IPS-18c (cell line): ENCODE measurements around the gene EFNA2.
A peak's percentile ranks its signal among the peaks of the same experiment; 100 is the strongest.
"Not testable (repeated sequence)": the region's sequence is repeated elsewhere in the genome, so short reads cannot be mapped to it uniquely, and the experiment has no call there.

ENCODE experiments used
- H3K4me3 ChIP-seq: 2 replicates; pipeline ENCODE4 v1.7.0; 2013; ENCODE audit warnings: low read depth, mild to moderate bottlenecking, low read length, moderate library complexity; ENCODE audit not compliant: insufficient read depth
- H3K9me3 ChIP-seq: one replicate; pipeline ENCODE4 v1.6.1; 2013; ENCODE audit warnings: mild to moderate bottlenecking, low read length, moderate library complexity; ENCODE audit not compliant: control insufficient read depth, insufficient read depth

EFNA2 gene

DNA sequence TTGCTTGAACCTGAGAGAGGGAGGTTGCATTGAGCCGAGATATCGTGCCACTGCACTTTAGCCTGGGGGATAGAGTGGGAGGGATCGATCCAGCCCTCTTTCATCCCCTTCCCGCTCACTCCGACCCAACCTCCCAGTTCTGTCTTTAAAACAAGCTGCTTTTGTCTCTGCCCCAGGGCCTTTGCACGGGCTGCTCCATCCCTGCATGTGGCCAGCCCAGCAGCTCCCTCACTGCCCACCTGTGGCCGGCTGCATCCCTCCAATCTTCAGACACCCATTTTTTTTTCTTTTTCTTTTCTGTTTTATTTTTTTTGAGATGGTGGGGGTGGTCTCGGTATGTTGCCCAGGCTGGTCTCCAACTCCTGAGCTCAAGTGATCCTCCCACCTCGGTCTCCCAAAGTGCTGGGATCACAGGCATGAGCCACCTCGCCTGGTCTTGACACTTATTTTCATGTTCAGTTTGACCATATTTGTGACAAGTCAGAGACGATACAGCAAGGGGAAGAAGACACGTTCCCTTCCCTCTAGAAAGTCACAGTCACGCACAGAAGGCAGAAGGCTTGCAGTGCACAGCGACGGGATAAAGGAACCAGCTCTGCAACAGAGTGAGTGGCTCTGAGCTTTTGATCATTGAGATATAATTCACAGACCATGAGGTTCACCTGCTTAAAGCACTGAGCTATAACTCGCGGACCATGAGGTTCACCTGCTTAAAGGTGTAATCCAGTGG lies 31.8 kb downstream of the EFNA2 start:
- no peak overlapping the region for H3K4me3 ChIP-seq
- H3K9me3 ChIP-seq = no peaks in the 10 kb centered on the region

DNA sequence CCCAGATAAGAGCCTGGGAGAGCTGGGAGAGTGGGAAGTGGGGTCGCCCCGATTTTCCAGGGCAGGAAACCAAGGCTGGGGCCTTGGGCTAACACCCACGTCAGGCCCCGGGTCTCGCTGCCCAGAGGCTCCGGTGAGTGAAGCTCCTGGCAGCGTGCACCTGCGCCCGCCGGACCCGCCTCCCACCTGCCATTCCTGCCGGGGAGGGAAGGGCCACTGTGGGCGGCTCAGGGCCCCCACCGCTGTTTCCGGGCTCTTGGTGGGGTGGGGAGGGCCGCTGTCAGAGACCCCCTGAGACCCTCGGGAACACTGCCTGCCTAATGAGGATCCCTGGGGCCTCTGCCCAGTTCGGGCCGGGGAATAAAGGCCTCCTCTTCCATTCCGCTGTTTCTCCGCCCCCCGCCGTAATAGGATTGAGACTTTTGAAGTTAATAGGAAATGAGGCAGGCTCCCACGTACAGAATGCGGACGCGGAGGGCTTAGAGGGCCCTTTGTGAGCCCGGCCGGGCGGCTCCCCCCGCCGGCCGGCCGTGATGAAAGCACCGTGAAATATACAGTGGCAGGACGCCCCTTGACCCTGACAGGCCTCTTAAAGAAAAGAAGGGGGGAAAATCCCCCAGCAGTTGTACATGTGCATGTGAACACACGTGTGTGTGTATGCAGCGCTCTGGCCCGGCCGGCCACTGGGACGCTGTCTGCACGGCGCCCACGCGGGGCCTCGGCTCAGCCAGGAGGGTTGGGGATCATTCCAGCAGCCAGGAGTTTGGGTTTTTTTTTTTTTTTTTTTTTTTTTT lies 33.2 kb downstream of the EFNA2 start:
- Histone ChIP-seq H3K4me3 (no peak overlapping the region), H3K9me3 (no peaks in the 10 kb centered on the region)

DNA sequence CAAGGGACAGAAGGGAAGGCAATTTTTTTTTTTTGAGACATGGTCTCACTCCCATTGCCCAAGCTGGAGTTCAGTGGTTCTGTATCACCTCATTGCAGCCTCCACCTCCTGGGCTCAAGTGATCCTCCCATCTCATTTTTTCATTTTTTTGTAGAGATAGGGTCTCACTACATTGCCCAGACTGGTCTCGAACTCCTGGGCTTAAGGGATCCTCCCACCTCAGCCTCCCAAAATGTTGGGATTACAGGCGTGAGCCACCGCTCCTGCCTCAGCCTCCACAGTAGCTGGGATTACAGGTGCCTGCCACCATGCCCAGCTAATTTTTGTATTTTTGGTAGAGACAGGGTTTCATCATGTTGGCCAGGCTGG lies 34.6 kb downstream of the EFNA2 start:
- not testable (repeated sequence) for H3K4me3 ChIP-seq, H3K9me3 ChIP-seq

DNA sequence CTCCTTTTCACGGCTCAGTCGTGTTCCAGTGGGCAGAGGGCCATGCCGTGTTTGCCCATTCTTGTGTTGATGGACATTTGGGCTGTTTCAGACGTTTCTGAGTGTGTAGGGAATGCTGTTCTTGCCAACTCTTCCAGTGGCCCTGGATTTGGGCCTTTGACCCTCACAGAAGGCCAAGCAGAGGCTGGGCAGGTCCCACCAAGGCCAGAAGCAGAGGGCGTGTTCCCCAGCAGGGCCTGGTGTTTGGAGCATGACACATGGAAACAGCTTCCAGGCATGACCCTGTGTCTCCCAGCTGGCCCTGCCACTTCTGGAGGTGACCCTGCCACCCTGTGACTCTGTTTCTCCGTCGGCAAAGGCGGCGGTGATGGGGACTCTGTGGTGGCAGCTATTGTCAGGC lies 35.9 kb downstream of the EFNA2 start:
- H3K4me3 ChIP-seq = no peak overlapping the region

DNA sequence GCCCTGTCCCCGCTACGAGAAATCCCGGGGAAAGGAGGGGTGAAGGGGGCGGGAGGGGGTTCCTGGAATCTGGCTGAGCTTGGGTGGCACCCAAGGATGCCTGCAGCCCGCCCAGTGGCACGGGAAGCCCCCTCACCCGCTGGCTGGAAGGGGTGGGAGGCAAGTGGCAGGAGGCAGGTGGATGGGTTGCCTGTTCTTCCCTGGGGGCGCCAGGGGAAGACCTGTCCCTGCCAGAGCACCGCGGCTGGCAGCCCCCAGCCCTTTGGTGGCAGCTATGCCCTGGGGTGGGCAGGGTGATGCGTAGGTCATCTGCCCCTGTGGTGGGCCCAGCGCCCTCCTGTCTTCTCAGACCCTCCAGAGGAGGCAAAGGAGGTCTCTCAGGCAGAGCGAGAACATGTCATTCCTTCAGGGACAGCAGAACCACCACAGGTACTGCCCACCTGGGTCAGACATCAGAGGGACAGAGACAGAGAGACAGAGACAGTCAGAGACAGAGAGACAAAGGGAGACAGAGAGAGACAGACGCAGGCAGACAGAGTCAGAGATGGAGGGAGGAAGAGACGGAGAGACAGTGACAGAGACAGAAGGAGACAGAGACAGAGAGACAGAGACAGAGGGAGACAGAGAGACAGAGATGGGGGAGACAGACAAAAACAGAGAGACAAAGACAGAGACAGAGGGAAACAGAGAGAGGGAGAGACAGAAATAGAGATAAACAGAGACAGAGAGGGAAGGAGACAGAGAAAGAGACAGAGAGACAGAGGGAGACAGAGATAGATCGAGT lies 36.7 kb downstream of the EFNA2 start:
- H3K4me3 ChIP-seq = no peak overlapping the region
- no peaks in the 10 kb centered on the region for H3K9me3 ChIP-seq

More for the DNA sequence above, 35.9 kb downstream of the EFNA2 start:
- H3K9me3 ChIP-seq = no peaks in the 10 kb centered on the region

DNA sequence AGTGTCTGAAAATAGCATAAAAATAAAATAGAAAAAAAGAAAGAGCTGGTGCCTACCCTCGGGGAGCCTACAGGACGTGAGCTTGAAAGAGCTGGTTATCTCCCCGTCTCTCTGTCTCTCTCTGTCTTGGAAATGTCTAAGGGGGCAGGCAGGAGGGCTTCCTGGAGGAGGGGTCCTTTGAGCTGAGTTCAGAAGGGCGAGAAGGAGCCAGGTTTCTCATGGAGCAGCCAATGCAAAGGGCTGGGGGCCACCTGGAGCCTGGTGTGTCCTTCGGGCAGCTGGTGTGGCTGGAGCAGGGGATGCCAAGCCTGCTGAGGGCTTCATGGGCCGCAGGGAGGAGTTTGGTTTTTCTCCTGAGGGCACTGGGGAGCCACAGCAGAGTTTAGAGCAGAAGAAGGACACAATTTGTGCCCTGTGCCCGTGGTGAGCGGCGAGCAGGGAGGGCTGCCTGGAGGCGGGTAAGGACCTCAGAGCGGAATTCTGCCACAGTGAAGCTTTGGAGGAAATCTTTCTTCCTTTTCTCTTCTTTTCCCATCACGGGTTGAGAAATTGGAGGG lies 38.7 kb downstream of the EFNA2 start:
- Histone ChIP-seq H3K9me3 (no peaks in the 10 kb centered on the region), H3K4me3 (peak overlapping the region; percentile 56; the same call in 1 of the 2 replicates)

DNA sequence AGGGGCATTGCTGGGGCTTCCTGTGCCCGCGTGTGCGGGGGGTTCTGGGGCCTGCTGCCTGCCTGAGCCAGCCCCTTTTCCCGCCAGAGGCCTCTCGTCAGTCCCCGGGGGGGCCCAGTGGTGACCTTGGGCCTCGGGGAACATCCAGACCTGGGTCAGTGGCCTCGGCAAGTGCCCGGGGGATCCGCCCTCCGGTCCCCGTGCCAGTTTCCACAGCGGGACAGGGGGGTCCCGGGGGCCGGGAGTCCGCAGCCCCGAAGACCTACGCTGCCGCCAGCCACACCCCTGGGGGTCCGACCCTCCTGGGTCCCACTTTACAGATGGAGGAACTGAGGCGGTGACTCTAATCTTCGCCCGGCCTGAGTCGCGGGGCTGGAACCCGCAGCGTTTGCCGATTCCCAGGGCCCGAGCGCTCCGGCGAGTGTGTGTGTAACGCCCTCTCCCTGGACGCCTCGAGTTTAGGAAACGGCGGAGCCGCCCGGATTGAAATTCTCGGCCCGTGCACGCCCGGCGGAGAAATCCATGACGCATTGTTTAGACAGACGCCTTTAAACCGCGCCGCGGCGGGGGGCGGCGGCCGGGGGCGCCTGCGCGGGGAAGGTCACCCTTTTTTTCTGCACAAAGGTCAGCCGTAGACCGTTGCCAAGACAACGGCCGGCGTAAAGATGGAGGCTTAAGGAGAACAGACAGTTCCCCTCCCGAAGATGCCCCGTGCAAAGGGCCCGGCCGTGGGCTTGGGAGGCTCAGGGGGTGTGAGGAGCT lies 39.3 kb downstream of the EFNA2 start:
- H3K4me3 ChIP-seq = peak overlapping the region; percentile 56

DNA sequence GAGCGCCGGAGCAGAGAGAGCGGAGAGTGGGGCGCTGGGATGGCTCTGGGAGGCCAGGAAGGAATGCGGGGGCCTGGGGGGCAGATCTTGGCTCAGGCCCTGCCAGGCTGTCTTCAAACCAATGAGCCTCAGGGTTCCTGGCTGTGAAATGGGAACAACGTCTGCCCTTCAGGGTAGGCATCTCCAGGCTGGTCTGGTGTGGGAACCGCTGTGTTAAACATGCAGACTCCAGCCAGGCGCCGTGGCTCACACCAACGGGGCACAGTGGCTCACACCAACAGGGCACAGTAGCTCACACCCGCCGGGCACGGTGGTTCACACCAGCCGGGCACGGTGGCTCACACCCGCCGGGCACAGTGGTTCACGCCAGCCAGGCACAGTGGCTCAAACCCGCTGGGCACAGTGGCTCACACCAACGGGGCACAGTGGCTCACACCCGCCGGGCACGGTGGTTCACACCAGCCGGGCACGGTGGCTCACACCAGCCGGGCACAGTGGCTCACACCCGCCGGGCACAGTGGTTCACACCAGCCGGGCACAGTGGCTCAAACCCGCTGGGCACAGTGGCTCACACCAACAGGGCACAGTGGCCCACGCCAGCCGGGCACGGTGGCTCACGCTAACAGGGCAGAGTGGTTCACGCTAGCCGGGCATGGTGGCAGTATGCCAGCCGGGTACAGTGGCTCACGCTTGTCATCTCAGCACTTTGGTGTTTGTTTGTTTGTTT lies 40.1 kb downstream of the EFNA2 start:
- Histone ChIP-seq H3K9me3 (no peaks in the 10 kb centered on the region), H3K4me3 (peak overlapping the region; percentile 56)

More for the DNA sequence above, 39.3 kb downstream of the EFNA2 start:
- H3K9me3 ChIP-seq = no peaks in the 10 kb centered on the region

DNA sequence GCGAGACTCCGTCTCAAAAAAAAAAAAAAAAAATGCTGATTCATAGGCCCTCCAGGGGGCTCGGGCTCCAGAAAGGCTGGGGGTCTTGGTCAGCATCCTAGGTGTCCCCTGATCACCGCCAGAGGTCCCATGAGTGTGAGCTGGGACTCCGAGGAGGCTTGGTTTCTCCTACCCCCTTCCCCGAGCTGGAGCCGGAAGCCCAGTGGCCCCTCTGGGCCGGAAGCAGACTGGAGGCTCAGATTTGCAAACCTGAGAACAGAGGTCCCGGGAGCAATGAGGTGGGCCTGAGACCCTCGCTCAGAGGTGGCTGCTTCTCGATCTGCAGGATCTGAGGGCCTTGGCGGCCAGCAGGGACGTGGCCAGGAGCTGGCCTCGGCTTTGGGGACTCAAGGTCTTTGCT lies 41.5 kb downstream of the EFNA2 start:
- Histone ChIP-seq H3K4me3 (no peak overlapping the region), H3K9me3 (no peaks in the 10 kb centered on the region)

DNA sequence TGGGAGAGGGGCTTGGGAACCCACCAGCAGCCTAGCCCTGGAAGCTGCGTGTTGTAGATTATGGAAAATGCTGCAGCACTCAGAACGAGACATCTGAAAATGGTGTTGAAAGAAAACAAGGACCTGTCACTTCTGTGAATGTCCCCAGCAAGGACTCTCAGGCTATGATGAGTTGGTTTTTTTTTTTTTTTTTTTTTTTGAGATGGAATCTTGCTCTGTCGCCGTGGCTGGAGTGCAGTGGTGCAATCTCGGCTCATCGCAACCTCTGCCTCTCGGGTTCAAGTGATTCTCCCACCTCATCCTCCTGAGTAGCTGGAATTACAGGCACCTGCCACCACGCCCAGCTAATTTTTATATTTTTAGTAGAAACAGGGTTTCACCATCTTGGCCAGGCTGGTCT lies 46.5 kb downstream of the EFNA2 start:
- H3K9me3 ChIP-seq, H3K4me3 ChIP-seq: not testable (repeated sequence)

DNA sequence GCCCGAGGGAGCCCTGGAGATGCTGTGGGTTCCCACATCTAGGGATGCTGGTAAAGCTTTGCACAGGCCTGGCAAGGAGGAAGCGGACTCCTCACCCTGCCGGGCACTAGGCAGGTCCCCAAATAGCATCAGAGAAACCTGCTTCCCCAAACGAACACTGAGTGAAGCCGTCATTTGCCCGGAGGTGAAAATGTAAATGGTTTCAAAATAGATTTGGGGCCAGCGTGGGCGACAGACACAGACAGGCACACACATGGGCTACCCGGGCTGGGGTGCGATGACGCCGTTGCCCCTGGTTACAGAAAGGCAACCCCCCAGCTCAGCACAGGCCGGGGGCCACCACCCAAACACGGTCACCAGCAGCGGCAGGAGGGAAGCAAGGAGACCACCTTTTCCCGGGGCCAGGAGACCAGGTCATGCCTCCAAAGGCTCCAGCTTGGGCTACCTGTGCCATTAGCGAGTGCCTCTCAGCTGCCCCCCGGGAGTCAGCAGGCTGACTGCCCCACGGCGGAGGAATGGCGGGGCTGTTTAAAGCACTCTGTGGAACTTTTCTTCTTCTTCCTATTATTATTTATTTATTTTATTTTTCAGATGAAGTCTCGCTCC lies 50.5 kb downstream of the EFNA2 start:
- no peak overlapping the region for H3K4me3 ChIP-seq

DNA sequence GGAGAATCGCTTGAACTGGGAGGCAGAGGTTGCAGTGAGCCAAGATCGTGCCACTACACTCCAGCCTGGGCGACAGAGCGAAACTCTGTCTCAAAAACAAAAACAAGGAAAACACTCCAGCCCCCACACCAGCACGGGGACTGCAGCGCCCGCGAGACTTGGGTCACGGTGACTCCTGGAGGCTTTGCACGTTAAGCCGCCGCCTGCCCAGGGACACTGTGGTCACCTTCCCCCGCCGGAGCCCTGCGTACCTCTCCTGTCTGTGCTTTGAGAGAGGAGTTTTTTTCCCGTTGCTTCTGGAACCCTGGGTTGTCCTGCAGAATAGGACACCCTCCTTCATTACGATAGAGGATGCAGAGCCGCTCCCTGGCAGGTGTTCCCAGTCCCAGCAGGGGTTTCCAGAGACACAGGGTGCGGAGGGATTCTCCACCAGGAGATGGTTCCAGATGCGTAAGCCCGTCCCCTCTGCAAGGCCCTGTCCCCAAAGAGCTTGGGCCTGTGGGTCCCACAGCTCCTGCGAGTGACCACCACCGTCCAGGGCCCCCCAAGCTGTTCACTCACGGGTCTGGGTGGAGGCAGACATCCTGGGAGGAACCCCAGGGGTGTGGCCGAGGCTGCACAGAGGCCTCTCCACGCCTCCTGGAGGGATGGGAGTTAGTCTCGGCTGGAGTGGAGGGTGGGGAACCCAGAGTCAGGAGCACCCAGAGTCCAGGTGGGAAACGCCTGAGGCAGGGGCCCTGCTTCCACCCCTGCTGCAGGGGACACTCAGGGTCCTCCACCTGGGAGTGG lies 55.2 kb downstream of the EFNA2 start:
- Histone ChIP-seq H3K9me3 (no peaks in the 10 kb centered on the region), H3K4me3 (no peak overlapping the region)

More for the DNA sequence above, 50.5 kb downstream of the EFNA2 start:
- H3K9me3 ChIP-seq = no peaks in the 10 kb centered on the region

DNA sequence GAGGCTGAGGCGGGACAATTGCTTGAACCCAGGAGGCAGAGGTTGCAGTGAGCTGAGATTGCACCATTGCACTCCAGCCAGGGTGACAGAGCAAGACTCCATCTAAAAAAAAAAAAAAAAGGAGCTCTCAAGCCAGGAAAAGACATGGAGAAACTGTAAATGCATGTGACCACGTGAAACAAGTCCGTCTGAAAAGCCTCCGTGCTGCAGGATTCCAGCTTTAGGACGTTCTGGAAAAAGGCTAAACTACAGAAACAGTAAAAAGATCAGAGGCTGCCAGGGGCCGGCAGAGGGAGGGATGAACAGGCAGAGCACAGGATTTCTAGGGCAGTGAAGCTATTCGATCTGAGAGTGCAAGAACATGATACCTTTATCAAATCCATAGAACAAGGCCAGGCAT lies 57.4 kb downstream of the EFNA2 start:
- Histone ChIP-seq H3K9me3 (no peaks in the 10 kb centered on the region), H3K4me3 (no peak overlapping the region)

DNA sequence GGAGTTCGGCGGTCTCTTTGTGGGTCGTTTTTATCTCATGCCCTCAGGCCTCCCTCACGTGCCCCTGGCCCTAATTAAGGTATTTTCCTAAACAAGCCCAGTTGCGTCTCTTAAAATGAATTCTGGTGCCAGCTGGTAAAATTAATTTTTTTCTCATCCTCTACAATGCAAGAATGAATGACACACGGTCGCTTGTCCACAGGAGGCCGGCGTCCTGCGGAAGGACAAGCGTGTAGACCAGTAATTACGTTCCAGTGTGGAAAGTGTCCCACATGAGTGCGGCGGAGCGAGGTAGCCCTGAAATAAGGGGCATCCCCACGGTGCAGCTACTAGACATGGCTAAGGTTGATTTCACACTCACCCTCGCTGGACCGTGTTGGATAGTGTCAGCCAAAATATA lies 63.5 kb downstream of the EFNA2 start:
- Histone ChIP-seq H3K4me3 (no peak overlapping the region), H3K9me3 (no peaks in the 10 kb centered on the region)

DNA sequence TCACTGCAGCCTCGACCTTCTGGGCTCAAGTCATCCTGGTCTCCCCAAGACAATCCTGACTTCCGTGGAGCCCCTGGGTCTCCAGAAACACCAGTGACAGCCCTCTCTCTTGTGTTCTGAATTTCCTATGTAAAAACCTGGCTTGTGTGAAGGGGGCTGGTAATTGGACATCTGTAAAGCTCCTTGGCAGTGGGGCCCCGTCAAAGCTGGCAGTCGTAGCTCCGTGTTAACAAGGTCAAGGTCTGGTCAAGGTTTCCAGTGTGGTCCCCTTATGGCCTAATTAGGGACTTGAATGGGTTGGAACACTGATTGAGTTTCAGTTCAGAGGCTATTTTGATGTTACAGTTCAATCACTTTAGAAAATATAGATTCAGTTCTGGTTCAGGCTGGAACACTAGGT lies 65.2 kb downstream of the EFNA2 start:
- Histone ChIP-seq H3K9me3 (no peaks in the 10 kb centered on the region), H3K4me3 (no peak overlapping the region)
